Neural progenitor cell (in vitro differentiated cells): ENCODE results near the gene ARSB.

ENCODE experiments used
- CTCF ChIP-seq: fragments of 200-600 bp; sonication (generic); IDR thresholded peaks from 2 replicates; pipeline ENCODE4 v1.5.1; 2017; ENCODE audit warnings: antibody characterized with exemption, mild to moderate bottlenecking
- EZH2 ChIP-seq: fragments of 200-600 bp; sonication (generic); IDR thresholded peaks from 2 replicates; pipeline ENCODE4 v1.6.1; 2017; ENCODE audit warnings: antibody characterized with exemption, mild to moderate bottlenecking, moderate library complexity
- EZH2phosphoT487 ChIP-seq: fragments of 200-600 bp; sonication (generic); IDR thresholded peaks from 2 replicates; pipeline ENCODE4 v1.6.1; 2017; ENCODE audit warnings: antibody characterized with exemption

GRCh38 chr5:78765116-78765515 is 220.0 kb downstream of the ARSB start:
- no peak for TF ChIP-seq CTCF
- TF ChIP-seq EZH2: no peak
- no peak for TF ChIP-seq EZH2phosphoT487
